A549 (cell line): ENCODE data around the gene ZNF649.

Source experiments
- CTCF ChIP-seq: fragments of >200 bp; sonication (Bioruptor Twin); formaldehyde crosslinking; IDR thresholded peaks from 3 replicates; pipeline ENCODE4 v1.5.1; 2016
- EP300 ChIP-seq, 2 experiments: fragments of >200 bp; sonication (Bioruptor Twin); formaldehyde crosslinking; IDR thresholded peaks; 2 replicates in 1 of 2; 3 replicates in 1 of 2; pipeline ENCODE4 v1.6.1; 2016 to 2017
- FOSB ChIP-seq: fragments of 250-450 bp; sonication (Bioruptor Pico); IDR thresholded peaks from 2 replicates; pipeline ENCODE4 v1.5.0; 2020; ENCODE audit warnings: mild to moderate bottlenecking, moderate library complexity
- JUNB ChIP-seq: fragments of >200 bp; sonication (Bioruptor Twin); formaldehyde crosslinking; IDR thresholded peaks from 2 replicates; pipeline ENCODE4 v1.6.1; 2016
- MAZ ChIP-seq: fragments of 150-350 bp; IDR thresholded peaks from 2 replicates; pipeline ENCODE4 v1.6.1; 2014; ENCODE audit warnings: antibody characterized with exemption, low read depth, low read length, borderline replicate concordance
- POLR2A ChIP-seq: IDR thresholded peaks from 2 replicates; pipeline ENCODE4 v1.6.1; 2012; ENCODE audit warnings: mild to moderate bottlenecking, low read length
- SMC3 ChIP-seq: fragments of >200 bp; sonication (Bioruptor Twin); formaldehyde crosslinking; IDR thresholded peaks from 3 replicates; pipeline ENCODE4 v1.6.1; 2018; ENCODE audit warnings: inconsistent platforms
- ZFP36 ChIP-seq: fragments of 450-650 bp; IDR thresholded peaks from 2 replicates; pipeline ENCODE4 v1.6.1; 2014; ENCODE audit warnings: borderline replicate concordance; ENCODE audit not compliant: partially characterized antibody

- TF ChIP-seq SMC3 (no peak), CTCF (no peak), EP300 (IDR thresholded peaks at IDR 0.05) (no peak), FOSB (CRISPR knock-in tag) (no peak), POLR2A (no peak), MAZ (no peak), ZFP36 (no peak), JUNB (no peak)
Observed at GRCh38 chr19:51919606-51920005, 14.8 kb upstream of the ZNF649 start.
